Spinal cord (tissue), 10 donors: ENCODE measurements around the gene ARHGEF7. TPM values are rescaled to one million over a fixed set of nuclear protein-coding genes. Genes with fewer than 3 reads are reported as not detected.

ENCODE experiments used
- DNase-seq, 6 donors: peaks; one replicate each; pipeline versions ENCODE4 v3.0.0 to v3.0.0-alpha.2; 2013 to 2015; ENCODE audit warnings: low spot score in 6 of 6, low read depth in 4 of 6
- H3K27ac ChIP-seq: one replicate; pipeline ENCODE4 v1.5.1; 2013; ENCODE audit warnings: low read depth, low read length, control low read depth
- H3K27me3 ChIP-seq: one replicate; pipeline ENCODE4 v1.6.1; 2013; ENCODE audit warnings: low read length; ENCODE audit not compliant: control insufficient read depth, insufficient read depth
- H3K36me3 ChIP-seq: one replicate; pipeline ENCODE4 v1.6.1; 2013; ENCODE audit warnings: low read length; ENCODE audit not compliant: control insufficient read depth, insufficient read depth
- H3K4me1 ChIP-seq: one replicate; pipeline ENCODE4 v1.6.1; 2013; ENCODE audit warnings: low read length; ENCODE audit not compliant: control insufficient read depth, insufficient read depth
- H3K4me3 ChIP-seq: one replicate; pipeline ENCODE4 v1.5.1; 2013; ENCODE audit warnings: low read depth, low read length, control low read depth
- H3K9me3 ChIP-seq: one replicate; pipeline ENCODE4 v1.6.1; 2013; ENCODE audit warnings: low read length; ENCODE audit not compliant: control insufficient read depth, insufficient read depth
- WGBS: methylation state at CpG from one replicate; pipeline ENCODE4 v1.1.5; 2013; ENCODE audit warnings: missing lambda C conversion rate; ENCODE audit not compliant: insufficient coverage; 5-methylcytosine and 5-hydroxymethylcytosine counted together
- polyA plus RNA-seq, 2 donors: library from polyadenylated mRNA; unstranded; fragments of 120-200 nt; gene quantifications; one replicate each; pipeline ENCODE4 v1.2.1, GENCODE V29; 2013; ENCODE audit not compliant: insufficient read length in 2 of 2
- total RNA-seq, 2 donors: library from RNA; depleted of rRNA in 1 of 2; stranded (reverse); fragments of 120-200 nt in 1 of 2; fragments of >200 nt in 1 of 2; gene quantifications; one replicate each; pipeline versions ENCODE4 v1.2.3 to v1.2.4, GENCODE V29; 2013 to 2014
- donor health status: healthy.

ARHGEF7 gene
- total and polyA plus RNA-seq, 4 donors, result 66.1 to 140 (median 120) TPM

DNA sequence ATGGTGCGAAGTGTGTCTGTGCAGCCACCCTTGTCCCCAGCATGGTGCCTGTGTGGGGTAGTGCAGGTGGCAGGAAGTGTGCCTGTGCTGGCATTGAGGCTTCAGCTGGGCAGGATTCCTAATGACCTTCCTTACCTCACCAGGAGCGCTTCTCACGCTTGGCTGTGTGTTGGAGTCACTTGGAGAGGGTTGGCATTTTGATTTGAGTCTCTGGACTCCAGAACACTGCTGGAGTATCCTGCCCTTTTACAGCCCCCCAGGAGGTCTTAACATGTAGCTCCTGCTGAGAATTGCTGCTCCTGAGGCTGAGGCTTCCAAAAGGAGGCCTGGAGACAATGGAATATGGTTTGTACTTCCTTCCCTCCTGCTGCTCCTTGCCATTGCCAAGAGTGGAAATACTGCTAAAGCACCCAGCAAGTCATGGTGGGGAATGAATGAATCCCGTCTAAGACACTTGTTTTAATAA lies 87.1 kb downstream of the ARHGEF7 start:
- Histone ChIP-seq H3K4me3 (no peak overlapping the region), H3K27me3 (no peaks in the 10 kb centered on the region), H3K4me1 (peaks cover 27% of the 10 kb centered on the region), H3K36me3 (peaks cover 7% of the 10 kb centered on the region), H3K9me3 (no peaks in the 10 kb centered on the region), H3K27ac (peak overlapping the region; percentile 91)
- peak in 2 of 6 donors; percentile 54 to 77 for DNase-seq
- WGBS, result no CpG with 5 or more reads among the region's 4 CpGs

DNA sequence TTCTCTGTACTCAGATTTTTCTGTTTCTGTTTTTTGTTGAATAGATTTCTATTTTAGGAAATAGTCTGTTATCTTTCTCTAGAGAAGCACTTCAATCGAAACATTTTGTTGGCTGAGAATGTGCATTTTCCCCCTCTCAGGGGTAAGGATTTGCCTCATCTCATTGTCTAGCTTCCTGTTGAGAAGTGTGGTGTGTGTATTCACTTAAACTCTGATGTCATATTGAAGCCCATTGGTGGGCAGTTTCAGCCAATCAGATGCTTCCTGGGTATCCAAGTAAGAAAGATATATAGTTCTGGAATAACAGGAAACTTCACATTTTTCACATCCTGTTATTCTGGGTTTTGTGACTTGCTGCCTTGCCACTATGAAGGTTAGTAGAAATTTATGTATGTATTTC lies 87.6 kb downstream of the ARHGEF7 start:
- peak in 3 of 6 donors; percentile 53 to 93 (median 89) for DNase-seq
- peaks cover 27% of the 10 kb centered on the region for H3K4me1 ChIP-seq
- H3K9me3 ChIP-seq, result no peaks in the 10 kb centered on the region
- no CpG with 5 or more reads among the region's 1 CpG for WGBS
- H3K4me3 ChIP-seq, result peak overlapping the region; percentile 14
- H3K27ac ChIP-seq, result peak overlapping the region; percentile 91
- H3K36me3 ChIP-seq, result peaks cover 7% of the 10 kb centered on the region
- H3K27me3 ChIP-seq, result no peaks in the 10 kb centered on the region

DNA sequence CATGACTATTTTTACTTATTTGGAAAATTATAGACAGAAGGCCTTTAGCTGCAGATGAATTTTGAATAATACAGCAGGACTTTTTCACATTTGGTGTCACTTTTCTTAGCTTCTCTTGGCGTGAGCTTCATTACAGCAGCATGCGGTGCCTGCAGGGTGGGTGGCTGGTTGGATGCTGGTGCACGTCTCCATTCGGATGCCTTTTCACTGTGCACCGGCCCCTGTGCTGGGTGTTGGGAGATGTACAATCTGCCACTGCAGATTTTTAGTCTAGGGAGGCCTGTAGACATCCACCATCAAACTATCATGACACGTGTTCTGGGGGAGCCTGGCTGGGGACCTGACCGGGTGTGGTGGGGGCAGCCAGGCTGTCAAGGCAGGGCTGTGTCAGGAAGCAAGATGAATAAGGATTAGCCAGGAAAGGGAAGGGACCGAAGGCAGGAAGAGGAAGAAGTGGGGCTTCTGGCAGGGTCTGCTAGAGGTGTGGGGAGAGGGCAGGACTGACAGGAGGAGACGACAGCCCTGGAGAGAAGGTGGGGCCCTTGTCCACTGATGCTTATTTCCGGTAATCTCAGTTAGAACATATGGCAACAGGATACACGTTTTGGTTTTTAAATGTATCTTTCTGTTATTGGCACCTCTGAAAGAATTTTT lies 88.8 kb downstream of the ARHGEF7 start:
- DNase-seq, result no peak
- peak overlapping the region; percentile 14 for H3K4me3 ChIP-seq
- H3K9me3 ChIP-seq, result no peaks in the 10 kb centered on the region
- WGBS, result 53% methylated on average over 6 of the region's 11 CpGs
- H3K36me3 ChIP-seq, result peaks cover 7% of the 10 kb centered on the region
- peaks cover 32% of the 10 kb centered on the region for H3K4me1 ChIP-seq
- H3K27ac ChIP-seq, result peak overlapping the region; percentile 91
- no peaks in the 10 kb centered on the region for H3K27me3 ChIP-seq

DNA sequence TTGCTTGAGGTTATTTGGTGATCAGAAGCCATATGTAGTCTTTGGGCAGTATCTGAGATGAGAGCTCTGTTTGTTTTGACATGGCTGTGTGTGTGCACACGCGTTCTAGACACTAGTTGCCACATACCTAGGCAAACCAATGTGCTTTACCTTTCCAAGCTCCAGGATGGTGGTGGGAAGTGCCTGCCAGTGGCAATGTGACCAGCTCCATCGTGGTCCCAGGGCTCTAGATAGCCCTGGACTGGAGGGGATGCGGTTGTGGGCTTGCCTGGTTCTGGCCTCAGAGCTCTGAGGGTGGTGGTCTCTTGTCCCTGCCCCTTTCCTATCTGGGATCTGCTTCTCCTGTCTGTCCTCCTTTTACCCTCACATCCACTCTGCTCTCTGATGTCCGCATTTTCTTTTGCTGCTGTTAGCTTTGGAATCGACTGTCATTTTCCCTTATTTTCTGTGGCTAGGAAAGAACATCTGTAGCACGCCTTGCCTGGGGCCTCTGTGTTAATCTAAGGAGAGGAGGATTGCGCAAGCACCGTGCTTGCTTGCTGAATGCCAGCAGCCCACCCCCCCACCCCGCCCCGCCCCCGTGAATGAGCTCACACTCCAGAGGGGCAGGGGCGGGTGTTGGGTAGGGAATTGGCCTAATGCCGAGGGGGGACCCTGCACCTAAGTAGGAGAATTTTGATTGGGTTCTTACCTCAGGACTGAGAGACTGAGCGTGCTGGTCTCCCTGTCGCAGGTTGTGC lies 89.5 kb downstream of the ARHGEF7 start:
- H3K36me3 ChIP-seq, result peaks cover 7% of the 10 kb centered on the region
- H3K4me3 ChIP-seq, result peak overlapping the region; percentile 17
- H3K4me1 ChIP-seq, result peaks cover 34% of the 10 kb centered on the region
- WGBS, result 23% methylated on average over 5 of the region's 16 CpGs
- peak in 1 of 6 donors; percentile 67 for DNase-seq
- H3K27me3 ChIP-seq, result no peaks in the 10 kb centered on the region
- no peaks in the 10 kb centered on the region for H3K9me3 ChIP-seq
- peak overlapping the region; percentile 91 for H3K27ac ChIP-seq

DNA sequence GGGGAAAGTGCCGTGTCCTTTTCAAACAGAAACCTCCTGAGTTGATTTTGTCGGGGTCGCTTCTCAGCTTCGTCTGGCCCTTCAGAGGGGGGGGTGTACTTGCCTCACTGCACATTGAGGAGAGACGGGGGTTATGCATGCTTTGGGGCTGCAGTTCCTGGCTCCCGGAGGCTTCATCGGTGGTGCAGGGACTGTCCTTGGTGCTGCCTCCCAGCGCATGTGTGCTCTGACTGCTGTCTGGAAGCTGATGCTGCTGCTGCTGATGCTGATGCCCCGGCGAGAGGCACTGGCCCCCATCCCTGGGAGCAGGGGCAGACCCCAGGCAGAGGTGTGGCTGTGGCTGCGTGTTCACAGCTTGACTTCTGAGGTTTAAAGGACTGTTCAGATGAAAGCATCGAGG lies 91.0 kb downstream of the ARHGEF7 start:
- H3K27ac ChIP-seq, result no peak overlapping the region
- WGBS, result 78% methylated on average over 10 of the region's 12 CpGs

DNA sequence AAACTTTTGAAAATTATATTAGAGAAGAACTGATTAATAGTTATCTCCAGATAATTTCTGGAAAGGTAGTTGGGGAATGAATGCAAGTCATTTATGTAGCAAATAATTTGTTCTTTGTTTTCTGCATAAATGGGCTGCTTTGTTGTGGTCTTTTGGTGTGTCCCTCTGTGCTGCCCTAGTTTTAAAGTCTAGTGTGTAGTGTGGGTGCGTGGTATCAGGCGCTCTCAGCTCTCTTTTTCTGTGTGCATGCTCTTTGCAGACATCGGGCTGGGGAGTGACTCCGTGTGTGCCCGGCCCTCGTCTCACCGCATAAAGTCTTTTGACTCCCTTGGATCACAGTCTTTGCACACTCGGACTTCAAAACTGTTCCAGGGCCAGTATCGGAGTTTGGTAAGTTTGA lies 94.5 kb downstream of the ARHGEF7 start:
- Histone ChIP-seq H3K36me3 (peaks cover 12% of the 10 kb centered on the region), H3K4me3 (peak overlapping the region; percentile 42), H3K9me3 (no peaks in the 10 kb centered on the region), H3K27ac (peak overlapping the region; percentile 86), H3K4me1 (peaks cover 33% of the 10 kb centered on the region), H3K27me3 (no peaks in the 10 kb centered on the region)
- DNase-seq, result no peak
- 67% methylated on average over 9 of the region's 9 CpGs for WGBS

More for the DNA sequence above, 91.0 kb downstream of the ARHGEF7 start:
- Histone ChIP-seq H3K4me3 (no peak overlapping the region), H3K36me3 (peaks cover 7% of the 10 kb centered on the region), H3K4me1 (peaks cover 38% of the 10 kb centered on the region), H3K9me3 (no peaks in the 10 kb centered on the region), H3K27me3 (no peaks in the 10 kb centered on the region)
- DNase-seq, result no peak

DNA sequence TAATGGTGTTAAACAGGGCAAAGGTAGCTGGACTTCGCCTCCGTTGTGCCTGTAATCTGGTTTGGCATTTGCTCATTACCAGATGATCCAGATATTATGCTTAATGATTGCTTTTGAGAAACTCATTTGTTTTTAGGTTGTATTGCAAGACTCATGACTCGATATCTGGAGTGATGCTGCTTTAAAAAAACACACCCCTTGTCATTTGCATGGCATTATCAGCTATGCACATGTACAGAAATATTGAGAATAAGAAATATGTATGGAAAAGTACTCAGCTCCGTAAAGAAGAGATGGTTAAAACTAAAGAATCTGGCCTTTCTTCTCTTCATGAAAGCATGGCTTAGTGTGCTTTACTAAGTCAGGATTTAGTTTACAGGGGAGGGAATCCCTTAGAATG lies 95.0 kb downstream of the ARHGEF7 start:
- WGBS, result 66% methylated on average over 3 of the region's 4 CpGs
- Histone ChIP-seq H3K36me3 (peaks cover 12% of the 10 kb centered on the region), H3K27me3 (no peaks in the 10 kb centered on the region), H3K27ac (peak overlapping the region; percentile 86), H3K4me3 (peak overlapping the region; percentile 42), H3K4me1 (peaks cover 31% of the 10 kb centered on the region), H3K9me3 (no peaks in the 10 kb centered on the region)
- no peak for DNase-seq

DNA sequence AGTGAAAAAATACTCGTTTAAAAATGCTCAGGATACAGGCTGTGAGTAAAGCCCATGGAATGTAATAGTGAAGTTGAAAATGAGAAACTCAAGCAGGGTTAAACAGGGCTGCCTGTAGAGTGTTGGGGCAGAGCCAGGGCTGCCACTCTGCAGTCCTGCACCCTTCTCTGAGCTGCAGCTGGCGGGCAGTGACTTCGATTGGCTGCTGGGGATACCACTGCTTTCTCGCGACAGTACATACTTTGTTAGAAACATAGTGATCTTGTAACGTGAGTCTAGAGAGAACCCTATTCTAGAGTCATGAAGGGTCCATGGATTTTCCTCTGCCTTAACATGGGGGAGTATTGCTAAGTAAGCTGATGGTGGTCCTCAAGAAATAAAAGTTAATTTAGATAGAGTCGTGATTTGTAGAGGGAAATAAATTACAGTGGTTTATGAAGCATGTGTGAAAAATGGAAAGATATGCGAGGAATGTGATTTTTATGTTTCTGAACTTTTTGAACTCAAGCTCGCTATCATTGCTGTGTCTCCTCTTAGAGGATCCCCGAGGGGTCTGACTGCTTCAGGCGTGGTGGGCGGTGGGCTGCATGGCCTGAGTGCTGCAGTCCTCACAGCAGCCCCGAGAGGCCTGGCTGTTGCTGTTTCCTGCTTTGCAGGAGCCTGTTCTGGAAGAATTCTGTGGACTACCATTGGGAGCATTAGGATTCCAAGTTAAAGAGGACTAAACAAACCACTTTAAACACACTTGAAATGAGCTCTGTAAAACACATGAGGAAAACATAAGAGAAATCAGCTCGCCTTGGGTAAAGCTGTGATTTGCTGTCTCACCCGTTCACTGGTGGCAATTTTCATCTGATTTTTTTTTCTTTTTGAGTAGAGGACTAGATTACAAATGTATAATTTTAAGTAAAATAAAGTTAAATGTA lies 95.7 kb downstream of the ARHGEF7 start:
- Histone ChIP-seq H3K27ac (peak overlapping the region; percentile 86), H3K9me3 (no peaks in the 10 kb centered on the region), H3K4me3 (peak overlapping the region; percentile 42), H3K27me3 (no peaks in the 10 kb centered on the region), H3K36me3 (peaks cover 12% of the 10 kb centered on the region), H3K4me1 (peaks cover 36% of the 10 kb centered on the region)
- 46% methylated on average over 9 of the region's 15 CpGs for WGBS
- peak in 2 of 6 donors; percentile 59 to 75 for DNase-seq

DNA sequence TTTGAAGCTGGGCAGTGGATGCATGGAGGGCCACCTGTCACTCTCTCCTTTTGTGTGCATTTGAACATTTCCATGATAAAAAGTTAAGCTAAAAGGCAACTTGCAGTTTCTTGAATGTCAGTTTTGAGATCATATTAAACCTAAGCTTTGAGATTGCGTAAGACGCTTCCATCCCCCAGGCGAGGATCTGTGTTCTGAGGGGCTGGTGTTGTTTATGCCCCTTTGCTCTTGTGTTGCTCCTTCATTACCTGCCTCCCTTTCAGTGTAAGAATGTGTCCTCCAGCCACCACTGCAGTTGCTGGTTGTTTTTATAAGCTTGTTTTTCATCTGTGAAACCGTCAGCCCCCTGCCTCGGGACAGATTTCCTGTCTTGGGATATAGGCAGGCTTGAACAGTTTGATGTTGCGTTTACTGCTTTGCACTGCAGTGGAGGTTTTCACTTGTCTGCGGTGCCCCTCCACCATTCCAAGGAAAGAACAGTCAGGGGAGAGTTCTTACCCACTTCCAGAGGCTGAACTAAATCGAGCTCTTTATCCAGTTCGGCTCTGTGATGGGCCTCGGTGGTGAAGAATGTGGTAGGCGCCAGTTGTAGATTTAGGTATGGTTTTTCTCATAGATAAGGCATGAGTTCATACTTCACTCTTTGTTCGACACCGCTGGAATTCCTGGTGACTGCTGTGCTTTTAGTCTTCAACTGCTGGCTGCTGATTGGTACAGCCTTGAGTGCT lies 96.8 kb downstream of the ARHGEF7 start:
- H3K27ac ChIP-seq, result peak overlapping the region; percentile 31
- H3K36me3 ChIP-seq, result peaks cover 7% of the 10 kb centered on the region
- no peaks in the 10 kb centered on the region for H3K9me3 ChIP-seq
- H3K27me3 ChIP-seq, result no peaks in the 10 kb centered on the region
- no peak overlapping the region for H3K4me3 ChIP-seq
- peaks cover 42% of the 10 kb centered on the region for H3K4me1 ChIP-seq
- DNase-seq, result no peak
- 47% methylated on average over 11 of the region's 13 CpGs for WGBS
